ENCODE data around the gene GSTCD. TPM values are rescaled to one million over a fixed set of nuclear protein-coding genes. Genes with fewer than 3 reads are reported as not detected.
A peak's percentile ranks its signal among the peaks of the same experiment; 100 is the strongest.
"Not testable (repeated sequence)": the region's sequence is repeated elsewhere in the genome, so short reads cannot be mapped to it uniquely, and the experiment has no call there.

GSTCD gene
- total RNA-seq, 1 experiment from 2014 or later = 25.1 TPM

- DNase-seq = no peak
- no peaks in the 10 kb centered on the region for H3K27me3 ChIP-seq (ENCODE audit: control insufficient read depth, insufficient read depth, low read length)
Measured at GRCh38 chr4:105807496-105807895, 98.9 kb downstream of the GSTCD start.

GRCh38 chr4:105808030-105808749, 99.6 kb downstream of the GSTCD start:
- Histone ChIP-seq H3K36me3 (replicated peaks; ENCODE audit: control insufficient read depth, insufficient read depth, low read length) (no peaks in the 10 kb centered on the region), H3K4me3 (ENCODE audit: insufficient read depth, low read depth, low read length) (no peak overlapping the region), H3K27me3 (ENCODE audit: control insufficient read depth, insufficient read depth, low read length) (no peaks in the 10 kb centered on the region)
- DNase-seq = no peak

More at GRCh38 chr4:105807496-105807895, 98.9 kb downstream of the GSTCD start:
- Histone ChIP-seq H3K4me3 (ENCODE audit: insufficient read depth, low read depth, low read length) (no peak overlapping the region), H3K36me3 (replicated peaks; ENCODE audit: control insufficient read depth, insufficient read depth, low read length) (no peaks in the 10 kb centered on the region)

GRCh38 chr4:105808750-105809041, 100.1 kb downstream of the GSTCD start:
- H3K27me3 ChIP-seq (ENCODE audit: control insufficient read depth, insufficient read depth, low read length) = no peaks in the 10 kb centered on the region
- DNase-seq = no peak
- H3K4me3 ChIP-seq (ENCODE audit: insufficient read depth, low read depth, low read length) = no peak overlapping the region
- H3K36me3 ChIP-seq (replicated peaks; ENCODE audit: control insufficient read depth, insufficient read depth, low read length) = no peaks in the 10 kb centered on the region

DNA sequence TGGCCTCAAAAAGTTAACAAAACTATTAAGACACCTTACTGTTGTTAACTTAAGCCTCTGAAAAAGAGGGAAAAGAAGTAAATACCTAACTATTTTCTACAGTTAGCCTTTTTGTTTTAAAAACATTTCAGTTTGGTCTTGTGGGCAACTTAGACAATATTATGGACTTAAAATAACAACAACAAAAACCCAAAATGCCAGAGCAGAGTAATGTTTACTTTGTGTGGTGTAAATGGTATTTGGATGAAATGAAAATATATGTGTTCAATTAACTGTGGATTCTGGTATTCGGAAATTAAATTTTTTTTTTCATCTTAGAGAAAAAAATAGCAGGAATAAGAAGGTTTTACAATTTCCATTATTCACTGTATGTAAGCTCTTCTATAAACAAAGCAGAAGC, 107.1 kb downstream of the GSTCD start:
- no peak for DNase-seq
- Histone ChIP-seq H3K4me3 (ENCODE audit: insufficient read depth, low read depth, low read length) (no peak overlapping the region), H3K27me3 (ENCODE audit: control insufficient read depth, insufficient read depth, low read length) (no peaks in the 10 kb centered on the region), H3K36me3 (replicated peaks; ENCODE audit: control insufficient read depth, insufficient read depth, low read length) (no peaks in the 10 kb centered on the region)

- Histone ChIP-seq H3K4me3 (ENCODE audit: insufficient read depth, low read depth, low read length) (no peak overlapping the region), H3K27me3 (ENCODE audit: control insufficient read depth, insufficient read depth, low read length) (no peaks in the 10 kb centered on the region), H3K36me3 (replicated peaks; ENCODE audit: control insufficient read depth, insufficient read depth, low read length) (no peaks in the 10 kb centered on the region)
- DNase-seq = no peak
Measured at GRCh38 chr4:105822061-105822460, 113.5 kb downstream of the GSTCD start.

GRCh38 chr4:105828074-105828473, 119.5 kb downstream of the GSTCD start:
- no peak overlapping the region for H3K4me3 ChIP-seq (ENCODE audit: insufficient read depth, low read depth, low read length)
- DNase-seq = no peak
- H3K36me3 ChIP-seq (replicated peaks; ENCODE audit: control insufficient read depth, insufficient read depth, low read length) = no peaks in the 10 kb centered on the region
- H3K27me3 ChIP-seq (ENCODE audit: control insufficient read depth, insufficient read depth, low read length) = no peaks in the 10 kb centered on the region

GRCh38 chr4:105831189-105831588, 122.6 kb downstream of the GSTCD start:
- Histone ChIP-seq H3K36me3 (replicated peaks; ENCODE audit: control insufficient read depth, insufficient read depth, low read length) (no peaks in the 10 kb centered on the region), H3K4me3 (ENCODE audit: insufficient read depth, low read depth, low read length) (no peak overlapping the region), H3K27me3 (ENCODE audit: control insufficient read depth, insufficient read depth, low read length) (no peaks in the 10 kb centered on the region)
- DNase-seq = no peak

GRCh38 chr4:105835177-105835576, 126.6 kb downstream of the GSTCD start:
- Histone ChIP-seq H3K27me3 (ENCODE audit: control insufficient read depth, insufficient read depth, low read length) (no peaks in the 10 kb centered on the region), H3K4me3 (ENCODE audit: insufficient read depth, low read depth, low read length) (no peak overlapping the region), H3K36me3 (replicated peaks; ENCODE audit: control insufficient read depth, insufficient read depth, low read length) (no peaks in the 10 kb centered on the region)
- no peak for DNase-seq

DNA sequence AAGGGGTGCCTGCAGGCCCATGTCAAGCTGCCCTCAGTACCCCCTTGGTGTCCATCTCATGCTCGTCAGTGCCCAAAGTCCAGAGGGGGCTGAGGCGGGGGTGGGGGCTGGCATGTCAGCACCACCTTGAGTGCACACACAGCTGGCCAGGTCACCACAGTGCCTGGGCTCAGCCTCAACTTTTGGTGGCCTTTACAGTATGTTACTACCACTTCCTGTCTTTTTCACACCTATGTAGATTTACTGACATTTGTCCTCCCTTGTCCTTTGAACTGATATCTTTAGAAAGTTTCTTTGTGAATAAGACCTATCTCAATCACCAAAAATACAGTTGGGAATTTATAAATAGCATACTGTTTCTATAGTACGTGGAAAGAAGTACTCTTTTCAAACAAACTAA, 128.0 kb downstream of the GSTCD start:
- Histone ChIP-seq H3K27me3 (ENCODE audit: control insufficient read depth, insufficient read depth, low read length) (no peaks in the 10 kb centered on the region), H3K36me3 (replicated peaks; ENCODE audit: control insufficient read depth, insufficient read depth, low read length) (no peaks in the 10 kb centered on the region), H3K4me3 (ENCODE audit: insufficient read depth, low read depth, low read length) (no peak overlapping the region)
- DNase-seq = no peak

DNA sequence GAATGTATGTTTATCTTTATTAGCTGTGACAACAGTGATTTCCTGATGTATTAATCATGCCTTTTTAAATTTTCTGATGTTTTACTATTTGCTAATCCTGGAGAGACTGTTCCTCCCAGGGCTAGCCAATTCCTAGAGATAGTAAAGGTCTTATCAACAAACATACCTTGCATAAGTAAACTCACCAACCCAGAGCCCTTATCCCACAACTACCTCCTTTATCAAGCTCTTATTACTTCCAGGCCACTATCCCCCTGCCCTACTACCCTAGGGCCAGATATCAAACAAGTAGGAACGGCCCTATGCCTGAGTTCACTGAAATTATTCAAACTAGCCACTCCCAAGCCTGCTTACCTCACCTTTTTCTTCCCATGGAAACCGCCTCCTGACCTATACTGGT, 128.5 kb downstream of the GSTCD start:
- no peaks in the 10 kb centered on the region for H3K27me3 ChIP-seq (ENCODE audit: control insufficient read depth, insufficient read depth, low read length)
- no peaks in the 10 kb centered on the region for H3K36me3 ChIP-seq (replicated peaks; ENCODE audit: control insufficient read depth, insufficient read depth, low read length)
- DNase-seq = no peak
- no peak overlapping the region for H3K4me3 ChIP-seq (ENCODE audit: insufficient read depth, low read depth, low read length)

- H3K27me3 ChIP-seq (ENCODE audit: control insufficient read depth, insufficient read depth, low read length) = no peaks in the 10 kb centered on the region
- no peak overlapping the region for H3K4me3 ChIP-seq (ENCODE audit: insufficient read depth, low read depth, low read length)
- DNase-seq = no peak
- H3K36me3 ChIP-seq (replicated peaks; ENCODE audit: control insufficient read depth, insufficient read depth, low read length) = no peaks in the 10 kb centered on the region
Measured at GRCh38 chr4:105838082-105838481, 129.5 kb downstream of the GSTCD start.

DNA sequence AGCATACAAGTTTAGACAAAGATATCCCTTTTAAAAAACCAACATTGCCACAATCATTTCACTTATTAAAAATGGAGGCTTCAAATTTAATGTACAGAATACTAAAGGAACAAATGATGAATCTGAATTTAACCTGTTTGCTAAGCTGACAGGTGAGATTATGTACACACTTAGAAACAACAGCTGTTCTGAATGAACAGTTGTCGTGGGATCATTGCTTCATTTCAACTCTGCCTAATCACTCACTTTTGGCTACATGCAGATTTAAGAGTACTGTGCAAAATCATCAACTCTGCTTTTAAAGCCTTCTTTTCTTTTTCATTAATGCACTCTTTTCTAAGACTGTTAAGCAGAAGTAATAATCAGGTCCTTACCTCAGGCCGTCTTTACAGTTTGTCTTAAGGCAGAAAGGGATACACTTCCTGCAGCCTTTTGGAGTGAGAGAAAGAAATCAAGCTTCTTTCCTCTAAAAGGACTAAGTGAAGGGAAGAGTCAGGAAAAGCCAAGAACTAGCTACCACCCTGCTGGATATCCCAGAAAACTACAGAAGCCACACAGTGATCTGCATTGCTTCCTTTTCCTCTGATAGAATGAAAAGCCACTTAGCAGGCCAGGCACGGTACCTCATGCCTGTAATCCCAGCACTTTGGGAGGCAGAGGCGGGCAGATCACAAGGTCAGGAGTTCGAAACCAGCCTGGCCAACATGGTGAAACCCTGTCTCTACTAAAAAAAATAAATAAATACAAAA, 132.0 kb downstream of the GSTCD start:
- peak; percentile 8 for DNase-seq
- Histone ChIP-seq H3K4me3 (ENCODE audit: insufficient read depth, low read depth, low read length) (no peak overlapping the region), H3K27me3 (ENCODE audit: control insufficient read depth, insufficient read depth, low read length) (no peaks in the 10 kb centered on the region), H3K36me3 (replicated peaks; ENCODE audit: control insufficient read depth, insufficient read depth, low read length) (no peaks in the 10 kb centered on the region)

GRCh38 chr4:105843941-105844340, 135.4 kb downstream of the GSTCD start:
- Histone ChIP-seq H3K36me3 (replicated peaks; ENCODE audit: control insufficient read depth, insufficient read depth, low read length) (no peaks in the 10 kb centered on the region; the same call in 1 of the 2 replicates), H3K27me3 (ENCODE audit: control insufficient read depth, insufficient read depth, low read length) (no peaks in the 10 kb centered on the region), H3K4me3 (ENCODE audit: insufficient read depth, low read depth, low read length) (no peak overlapping the region)
- no peak for DNase-seq

DNA sequence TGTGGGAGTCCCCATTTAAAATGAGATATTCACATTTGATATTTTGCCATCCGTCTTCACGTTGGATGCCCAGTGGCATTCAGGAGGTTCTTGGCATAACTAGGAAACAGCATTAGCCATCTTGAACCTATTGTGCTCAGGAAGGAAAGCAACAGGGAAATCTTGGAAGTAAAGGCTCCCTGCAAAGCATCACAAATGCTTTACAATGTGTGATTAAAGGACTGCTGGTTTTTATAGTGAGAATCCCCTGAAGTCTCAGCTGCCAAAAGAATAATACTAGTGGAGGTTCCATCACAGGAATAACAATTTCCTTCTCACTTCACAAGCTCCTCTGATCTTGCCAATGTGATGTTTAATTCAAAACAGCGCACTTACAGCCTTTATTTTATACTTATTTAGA, 137.0 kb downstream of the GSTCD start:
- no peaks in the 10 kb centered on the region for H3K27me3 ChIP-seq (ENCODE audit: control insufficient read depth, insufficient read depth, low read length)
- no peak overlapping the region for H3K4me3 ChIP-seq (ENCODE audit: insufficient read depth, low read depth, low read length)
- DNase-seq = no peak
- no peaks in the 10 kb centered on the region; the same call in 1 of the 2 replicates for H3K36me3 ChIP-seq (replicated peaks; ENCODE audit: control insufficient read depth, insufficient read depth, low read length)

GRCh38 chr4:105848359-105848758, 139.8 kb downstream of the GSTCD start:
- H3K4me3 ChIP-seq (ENCODE audit: insufficient read depth, low read depth, low read length); DNase-seq; H3K36me3 ChIP-seq (replicated peaks; ENCODE audit: control insufficient read depth, insufficient read depth, low read length); H3K27me3 ChIP-seq (ENCODE audit: control insufficient read depth, insufficient read depth, low read length): not testable (repeated sequence)
